Measurements from ENCODE around the gene NAB2.
A peak's percentile ranks its signal among the peaks of the same experiment; 100 is the strongest.

The NAB2 gene

DNA sequence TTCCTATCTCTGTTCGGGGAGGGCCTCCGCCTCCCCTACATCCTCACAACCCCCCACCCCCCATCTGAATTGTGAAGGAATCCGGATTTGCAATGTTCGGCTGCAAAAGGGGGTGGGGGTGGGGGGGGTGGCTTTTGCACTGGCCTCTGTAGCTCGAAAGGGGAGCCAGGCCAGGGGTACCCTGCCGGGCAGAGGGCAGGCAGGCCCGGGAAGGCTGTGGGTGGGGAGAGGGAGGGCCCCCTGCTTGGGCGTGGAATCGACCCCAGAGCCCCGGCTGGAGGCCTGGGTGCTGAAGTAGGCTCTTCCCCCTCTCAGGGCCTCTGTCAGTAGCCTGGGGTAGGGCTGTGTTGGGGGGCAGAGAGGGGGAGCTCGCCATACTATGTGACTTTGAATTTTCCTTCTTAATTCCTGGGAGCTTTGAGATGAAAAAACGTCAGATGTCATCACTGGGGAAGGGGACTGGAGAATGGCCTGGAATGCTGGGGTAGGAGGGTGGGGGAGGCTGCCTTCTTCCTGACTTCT lies 40.5 kb downstream of the NAB2 start:
- Histone ChIP-seq H3K9me3 (ENCODE audit: control insufficient read depth, insufficient read depth, low read depth, low read length) (no peaks in the 10 kb centered on the region), H3K4me1 (ENCODE audit: control insufficient read depth, insufficient read depth, low read length) (peaks cover 10% of the 10 kb centered on the region), H3K36me3 (ENCODE audit: control insufficient read depth in 2 of 2, insufficient read depth in 1 of 2, low read length in 2 of 2) (no peaks in the 10 kb centered on the region), H3K4me3 (ENCODE audit: low read depth, low read length) (no peak overlapping the region; the same call in 1 of the 2 replicates), H3K27ac (ENCODE audit: extremely low read depth, low read depth, low read length) (no peak overlapping the region)
- CTCF ChIA-PET: interaction anchor here (0.5 to 3.7 kb wide), 8 partner anchors 17 to 379 kb away, joined by 3 to 25 read pairs (median 4); no protein-coding TSS in a partner anchor
- POLR2A ChIA-PET: no interaction called here
- TF ChIP-seq GLIS2 (tag by site-specific recombination; IDR thresholded peaks at IDR 0.05) (peak; percentile 24; the same call in 1 of the 2 replicates), MYNN (tag by site-specific recombination; IDR thresholded peaks at IDR 0.05; ENCODE audit: borderline replicate concordance) (no peak), IKZF3 (tag by site-specific recombination; IDR thresholded peaks at IDR 0.05) (0 out of 2 replicates have a peak, but pooled peaks have one; percentile 6), ZFHX2 (tag by site-specific recombination; conservative IDR thresholded peaks at IDR 0.05) (peak; percentile 47; the same call in 1 of the 2 replicates), ZNF394 (tag by site-specific recombination; IDR thresholded peaks at IDR 0.05; ENCODE audit: borderline replicate concordance) (no peak), EGR2 (tag by site-specific recombination; IDR thresholded peaks at IDR 0.05; ENCODE audit: low read depth) (peak; percentile 32; the same call in 1 of the 2 replicates)

DNA sequence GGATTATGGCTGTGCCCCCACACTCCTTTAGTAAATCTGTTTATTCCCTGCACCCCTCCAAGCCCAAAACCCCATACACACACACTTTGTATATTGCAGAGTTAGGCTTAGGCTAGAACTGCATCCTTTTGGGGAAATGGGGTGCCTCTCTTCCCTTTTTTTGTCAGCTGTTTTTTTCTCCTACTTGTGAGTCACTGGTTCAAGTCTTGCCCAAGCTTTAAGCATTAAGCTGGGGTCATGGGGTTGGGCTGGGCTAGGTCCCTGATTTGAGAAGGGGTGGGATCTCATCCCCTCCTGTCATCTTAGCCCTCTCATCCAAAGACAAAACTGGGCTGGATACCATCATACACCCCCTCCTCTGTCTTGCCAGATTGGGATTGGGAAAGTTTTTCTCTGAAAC lies 41.0 kb downstream of the NAB2 start:
- TF ChIP-seq, protein P1, sequence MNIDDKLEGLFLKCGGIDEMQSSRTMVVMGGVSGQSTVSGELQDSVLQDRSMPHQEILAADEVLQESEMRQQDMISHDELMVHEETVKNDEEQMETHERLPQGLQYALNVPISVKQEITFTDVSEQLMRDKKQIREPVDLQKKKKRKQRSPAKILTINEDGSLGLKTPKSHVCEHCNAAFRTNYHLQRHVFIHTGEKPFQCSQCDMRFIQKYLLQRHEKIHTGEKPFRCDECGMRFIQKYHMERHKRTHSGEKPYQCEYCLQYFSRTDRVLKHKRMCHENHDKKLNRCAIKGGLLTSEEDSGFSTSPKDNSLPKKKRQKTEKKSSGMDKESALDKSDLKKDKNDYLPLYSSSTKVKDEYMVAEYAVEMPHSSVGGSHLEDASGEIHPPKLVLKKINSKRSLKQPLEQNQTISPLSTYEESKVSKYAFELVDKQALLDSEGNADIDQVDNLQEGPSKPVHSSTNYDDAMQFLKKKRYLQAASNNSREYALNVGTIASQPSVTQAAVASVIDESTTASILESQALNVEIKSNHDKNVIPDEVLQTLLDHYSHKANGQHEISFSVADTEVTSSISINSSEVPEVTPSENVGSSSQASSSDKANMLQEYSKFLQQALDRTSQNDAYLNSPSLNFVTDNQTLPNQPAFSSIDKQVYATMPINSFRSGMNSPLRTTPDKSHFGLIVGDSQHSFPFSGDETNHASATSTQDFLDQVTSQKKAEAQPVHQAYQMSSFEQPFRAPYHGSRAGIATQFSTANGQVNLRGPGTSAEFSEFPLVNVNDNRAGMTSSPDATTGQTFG (tag by site-specific recombination; IDR thresholded peaks at IDR 0.05; ENCODE audit: borderline replicate concordance): no peak
- peak; percentile 50; the same call in 1 of the 2 replicates for TF ChIP-seq ZNF366 (tag by site-specific recombination; conservative IDR thresholded peaks at IDR 0.05)
- TF ChIP-seq, protein P2, sequence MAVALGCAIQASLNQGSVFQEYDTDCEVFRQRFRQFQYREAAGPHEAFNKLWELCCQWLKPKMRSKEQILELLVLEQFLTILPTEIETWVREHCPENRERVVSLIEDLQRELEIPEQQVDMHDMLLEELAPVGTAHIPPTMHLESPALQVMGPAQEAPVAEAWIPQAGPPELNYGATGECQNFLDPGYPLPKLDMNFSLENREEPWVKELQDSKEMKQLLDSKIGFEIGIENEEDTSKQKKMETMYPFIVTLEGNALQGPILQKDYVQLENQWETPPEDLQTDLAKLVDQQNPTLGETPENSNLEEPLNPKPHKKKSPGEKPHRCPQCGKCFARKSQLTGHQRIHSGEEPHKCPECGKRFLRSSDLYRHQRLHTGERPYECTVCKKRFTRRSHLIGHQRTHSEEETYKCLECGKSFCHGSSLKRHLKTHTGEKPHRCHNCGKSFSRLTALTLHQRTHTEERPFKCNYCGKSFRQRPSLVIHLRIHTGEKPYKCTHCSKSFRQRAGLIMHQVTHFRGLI (tag by site-specific recombination; IDR thresholded peaks at IDR 0.05): peak; percentile 55; the same call in 1 of the 2 replicates
- TF ChIP-seq, protein P3, sequence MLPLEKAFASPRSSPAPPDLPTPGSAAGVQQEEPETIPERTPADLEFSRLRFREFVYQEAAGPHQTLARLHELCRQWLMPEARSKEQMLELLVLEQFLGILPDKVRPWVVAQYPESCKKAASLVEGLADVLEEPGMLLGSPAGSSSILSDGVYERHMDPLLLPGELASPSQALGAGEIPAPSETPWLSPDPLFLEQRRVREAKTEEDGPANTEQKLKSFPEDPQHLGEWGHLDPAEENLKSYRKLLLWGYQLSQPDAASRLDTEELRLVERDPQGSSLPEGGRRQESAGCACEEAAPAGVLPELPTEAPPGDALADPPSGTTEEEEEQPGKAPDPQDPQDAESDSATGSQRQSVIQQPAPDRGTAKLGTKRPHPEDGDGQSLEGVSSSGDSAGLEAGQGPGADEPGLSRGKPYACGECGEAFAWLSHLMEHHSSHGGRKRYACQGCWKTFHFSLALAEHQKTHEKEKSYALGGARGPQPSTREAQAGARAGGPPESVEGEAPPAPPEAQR (tag by site-specific recombination; IDR thresholded peaks at IDR 0.05): no peak
- TF ChIP-seq ZNF324 (tag by site-specific recombination; IDR thresholded peaks at IDR 0.05): no peak
- TF ChIP-seq ZNF610 (tag by site-specific recombination; IDR thresholded peaks at IDR 0.05; ENCODE audit: borderline replicate concordance): no peak
- TF ChIP-seq, protein P4, sequence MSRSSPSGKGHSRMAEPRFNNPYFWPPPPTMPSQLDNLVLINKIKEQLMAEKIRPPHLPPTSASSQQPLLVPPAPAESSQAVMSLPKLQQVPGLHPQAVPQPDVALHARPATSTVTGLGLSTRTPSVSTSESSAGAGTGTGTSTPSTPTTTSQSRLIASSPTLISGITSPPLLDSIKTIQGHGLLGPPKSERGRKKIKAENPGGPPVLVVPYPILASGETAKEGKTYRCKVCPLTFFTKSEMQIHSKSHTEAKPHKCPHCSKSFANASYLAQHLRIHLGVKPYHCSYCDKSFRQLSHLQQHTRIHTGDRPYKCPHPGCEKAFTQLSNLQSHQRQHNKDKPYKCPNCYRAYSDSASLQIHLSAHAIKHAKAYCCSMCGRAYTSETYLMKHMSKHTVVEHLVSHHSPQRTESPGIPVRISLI (tag by site-specific recombination; IDR thresholded peaks at IDR 0.05): peak; percentile 62; the same call in 1 of the 2 replicates
- CTCF ChIA-PET: interaction anchor here (0.5 to 3.7 kb wide), 7 partner anchors 43 to 379 kb away, joined by 3 to 25 read pairs (median 4); no protein-coding TSS in a partner anchor

DNA sequence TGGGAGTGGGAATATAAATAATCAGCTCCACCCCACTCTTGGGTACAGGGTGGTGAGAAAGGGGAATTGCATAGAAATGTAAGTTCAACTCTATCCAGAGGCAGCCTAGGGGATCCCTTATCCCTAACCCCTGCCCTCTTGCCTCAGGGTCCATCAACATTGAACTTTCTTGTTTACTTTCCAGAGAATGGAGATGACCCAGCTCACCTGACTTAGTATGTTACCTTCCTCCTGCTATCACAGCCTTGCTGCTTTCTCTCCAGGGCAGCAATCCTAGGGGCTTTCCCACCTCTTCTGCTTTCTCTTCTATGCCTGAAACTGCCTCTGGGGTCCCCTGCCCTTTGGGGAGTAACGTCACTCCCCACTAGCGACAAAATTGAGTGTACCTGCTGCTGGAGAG lies 42.0 kb downstream of the NAB2 start:
- H3K27ac ChIP-seq (ENCODE audit: extremely low read depth, low read depth, low read length): no peak overlapping the region
- no peak overlapping the region for H3K4me3 ChIP-seq (ENCODE audit: low read depth, low read length)
- POLR2A ChIA-PET: no interaction called here
- TF ChIP-seq ZBTB20 (tag by site-specific recombination; IDR thresholded peaks at IDR 0.05) (no peak), ZNF654 (tag by site-specific recombination; IDR thresholded peaks at IDR 0.05; ENCODE audit: low read depth) (no peak), ZNF16 (tag by site-specific recombination; IDR thresholded peaks at IDR 0.05; ENCODE audit: low read depth) (no peak), KLF7 (tag by site-specific recombination; IDR thresholded peaks at IDR 0.05; ENCODE audit: borderline replicate concordance) (no peak), ZNF785 (tag by site-specific recombination; IDR thresholded peaks at IDR 0.05) (no peak), ZNF394 (tag by site-specific recombination; IDR thresholded peaks at IDR 0.05; ENCODE audit: borderline replicate concordance) (no peak), ZNF560 (tag by site-specific recombination; IDR thresholded peaks at IDR 0.05; ENCODE audit: borderline replicate concordance) (no peak), ZNF335 (tag by site-specific recombination; conservative IDR thresholded peaks at IDR 0.05) (no peak), KLF16 (tag by site-specific recombination; IDR thresholded peaks at IDR 0.05) (no peak), ZNF768 (tag by site-specific recombination; IDR thresholded peaks at IDR 0.05) (no peak), ZNF391 (tag by site-specific recombination; IDR thresholded peaks at IDR 0.05; ENCODE audit: borderline replicate concordance, low read depth) (no peak)

More for the DNA sequence above, 41.0 kb downstream of the NAB2 start:
- H3K36me3 ChIP-seq (ENCODE audit: control insufficient read depth in 2 of 2, insufficient read depth in 1 of 2, low read length in 2 of 2): no peaks in the 10 kb centered on the region
- POLR2A ChIA-PET: no interaction called here
- H3K4me1 ChIP-seq (ENCODE audit: control insufficient read depth, insufficient read depth, low read length): peaks cover 10% of the 10 kb centered on the region
- no peaks in the 10 kb centered on the region for H3K9me3 ChIP-seq (ENCODE audit: control insufficient read depth, insufficient read depth, low read depth, low read length)
- H3K27ac ChIP-seq (ENCODE audit: extremely low read depth, low read depth, low read length): no peak overlapping the region
- no peak overlapping the region for H3K4me3 ChIP-seq (ENCODE audit: low read depth, low read length)

More for the DNA sequence above, 42.0 kb downstream of the NAB2 start:
- no peaks in the 10 kb centered on the region for H3K36me3 ChIP-seq (ENCODE audit: control insufficient read depth in 2 of 2, insufficient read depth in 1 of 2, low read length in 2 of 2)
- CTCF ChIA-PET: interaction anchor here (0.5 to 3.7 kb wide), 6 partner anchors 8 to 187 kb away, joined by 3 to 25 read pairs (median 5); no protein-coding TSS in a partner anchor
- H3K9me3 ChIP-seq (ENCODE audit: control insufficient read depth, insufficient read depth, low read depth, low read length): no peaks in the 10 kb centered on the region
- H3K4me1 ChIP-seq (ENCODE audit: control insufficient read depth, insufficient read depth, low read length): peaks cover 10% of the 10 kb centered on the region
